ENCODE data around the gene FHL3.
"Not testable (repeated sequence)": the region's sequence is repeated elsewhere in the genome, so short reads cannot be mapped to it uniquely, and the experiment has no call there.

Gene FHL3

GRCh38 chr1:38043036-38043747 lies 37.9 kb upstream of the FHL3 start:
- H3K27ac Mint-ChIP-seq: no peak overlapping the region
- H3K9me3 Mint-ChIP-seq: no peaks in the 10 kb centered on the region
- H3K27me3 Mint-ChIP-seq: peaks cover 60 to 79% of the 10 kb centered on the region in 2 donors
- ATAC-seq (replicated peaks) (no peak), DNase-seq (no peak)
- peak overlapping the region in 1 of 2 donors; percentile 5 for H3K4me3 Mint-ChIP-seq
- H3K36me3 Mint-ChIP-seq: peaks cover 0 to 3% of the 10 kb centered on the region in 2 donors
- H3K4me1 Mint-ChIP-seq: peaks cover 3 to 17% of the 10 kb centered on the region in 2 donors

DNA sequence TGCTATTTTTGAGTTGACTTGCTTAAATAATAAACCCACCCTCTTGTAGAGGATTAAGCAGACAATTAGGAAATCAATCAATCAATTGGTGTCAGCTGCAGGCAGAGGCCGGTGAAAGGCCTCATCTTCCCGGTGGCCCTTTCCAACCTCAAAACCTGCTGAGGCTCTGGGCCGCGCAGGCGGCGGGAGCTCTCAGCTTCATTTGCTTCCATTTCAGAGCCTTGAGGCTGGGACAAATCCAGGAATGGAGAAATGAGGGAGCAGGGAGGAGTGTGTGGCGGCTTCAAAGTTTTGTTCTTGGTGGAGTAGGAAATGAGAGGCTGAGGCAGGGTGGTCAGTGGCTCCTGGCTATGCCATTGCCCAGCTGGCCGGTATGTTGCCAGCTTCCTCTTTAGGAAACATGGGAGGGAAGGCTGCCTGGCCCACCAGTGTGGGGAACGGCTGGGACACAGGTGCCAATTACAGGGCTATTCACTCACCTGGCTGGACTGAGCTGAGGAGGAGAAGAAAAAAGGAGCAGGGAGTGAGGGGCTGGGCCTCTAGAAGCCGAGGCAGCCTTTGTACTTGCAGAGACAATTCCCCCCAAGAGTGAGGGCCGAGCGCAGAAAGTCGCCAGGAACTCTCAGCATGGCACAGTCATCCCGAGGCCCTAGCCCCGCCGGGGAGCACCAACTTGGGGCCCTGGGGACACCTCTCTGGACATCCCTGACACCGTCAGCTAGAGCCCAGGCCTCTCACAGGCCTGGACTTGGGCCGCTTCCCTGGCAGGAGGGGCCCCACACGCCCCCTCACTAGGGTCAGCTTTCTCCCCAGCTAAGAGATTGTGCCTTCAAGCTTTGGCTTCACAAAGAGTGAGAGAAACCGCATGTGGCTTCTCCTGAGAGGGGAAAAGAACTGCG lies 36.9 kb upstream of the FHL3 start:
- H3K4me3 Mint-ChIP-seq: no peak overlapping the region
- H3K27me3 Mint-ChIP-seq: peaks cover 57 to 71% of the 10 kb centered on the region in 2 donors
- no peak for ATAC-seq (replicated peaks)
- no peaks in the 10 kb centered on the region for H3K9me3 Mint-ChIP-seq
- no peak overlapping the region for H3K27ac Mint-ChIP-seq
- no peak for DNase-seq
- peaks cover 0 to 3% of the 10 kb centered on the region in 2 donors for H3K36me3 Mint-ChIP-seq
- H3K4me1 Mint-ChIP-seq: peaks cover 2 to 13% of the 10 kb centered on the region in 2 donors

- no peak overlapping the region for H3K4me3 Mint-ChIP-seq
- DNase-seq: no peak
Measured at GRCh38 chr1:38039331-38040088, 34.2 kb upstream of the FHL3 start.

DNA sequence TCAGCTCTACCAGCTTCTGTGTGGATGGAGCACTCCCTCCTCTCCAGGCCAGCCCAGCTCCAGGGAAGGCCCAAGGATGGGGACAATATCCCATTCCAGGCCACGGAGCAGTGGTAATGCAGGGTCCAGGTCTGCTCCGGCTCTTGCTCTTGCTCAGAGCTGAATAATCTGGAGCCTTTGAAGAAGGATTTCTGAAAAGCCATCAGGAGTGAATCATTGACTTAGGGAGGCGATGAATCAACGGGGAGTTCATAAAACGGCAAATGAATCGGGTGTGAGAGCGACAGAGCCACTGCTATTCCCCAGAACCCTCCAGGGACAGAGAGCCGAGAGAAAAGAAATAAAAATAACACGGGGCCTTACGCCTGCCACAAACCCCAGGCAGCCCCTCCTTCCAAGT lies 33.5 kb upstream of the FHL3 start:
- H3K27ac Mint-ChIP-seq: no peak overlapping the region
- H3K4me3 Mint-ChIP-seq: no peak overlapping the region
- no peaks in the 10 kb centered on the region for H3K9me3 Mint-ChIP-seq
- H3K4me1 Mint-ChIP-seq: peaks cover 0 to under 1% of the 10 kb centered on the region in 2 donors
- peaks cover 64 to 78% of the 10 kb centered on the region in 2 donors for H3K27me3 Mint-ChIP-seq
- ATAC-seq (replicated peaks) (no peak), DNase-seq (no peak)
- H3K36me3 Mint-ChIP-seq: peaks cover 2 to 3% of the 10 kb centered on the region in 2 donors

More at GRCh38 chr1:38039331-38040088, 34.2 kb upstream of the FHL3 start:
- H3K36me3 Mint-ChIP-seq: peaks cover 0 to 3% of the 10 kb centered on the region in 2 donors
- H3K9me3 Mint-ChIP-seq: no peaks in the 10 kb centered on the region
- H3K27ac Mint-ChIP-seq: no peak overlapping the region
- ATAC-seq (replicated peaks): no peak
- H3K27me3 Mint-ChIP-seq: peaks cover 65 to 78% of the 10 kb centered on the region in 2 donors
- H3K4me1 Mint-ChIP-seq: peaks cover 0 to 7% of the 10 kb centered on the region in 2 donors

DNA sequence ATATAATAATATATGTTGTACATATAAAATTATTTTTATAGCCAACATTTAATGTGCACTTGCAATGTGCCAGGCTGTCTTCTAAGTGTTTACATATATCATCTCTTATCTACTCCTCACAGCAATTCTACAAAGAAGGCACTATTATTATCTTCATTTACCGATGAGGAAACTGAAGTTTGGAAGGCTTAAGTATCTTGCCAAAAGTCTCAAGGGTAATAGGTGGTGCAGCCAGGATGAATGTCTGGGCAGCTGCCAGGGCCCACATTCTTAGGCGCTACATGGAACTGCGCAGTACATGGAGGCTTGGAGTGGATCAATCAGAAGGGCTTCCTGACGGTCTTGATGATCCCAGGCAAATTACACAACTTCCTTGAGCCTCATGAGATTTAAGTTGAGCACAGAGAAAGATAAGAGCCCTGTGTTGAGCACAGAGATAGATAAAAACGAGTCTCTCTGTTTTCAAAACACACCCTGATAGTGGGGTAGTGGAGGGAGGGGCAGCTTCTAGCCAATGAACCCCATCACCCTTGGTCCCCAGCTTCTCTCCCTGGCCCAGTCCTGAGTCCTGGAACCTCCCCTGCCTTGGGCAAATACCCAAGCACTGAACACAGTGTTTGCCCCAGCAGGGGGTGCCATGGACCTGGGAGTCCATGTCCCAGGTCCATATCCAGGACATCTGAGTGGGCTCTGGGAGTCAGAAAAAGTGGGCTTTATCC lies 32.1 kb upstream of the FHL3 start:
- peaks cover 0 to 2% of the 10 kb centered on the region in 2 donors for H3K36me3 Mint-ChIP-seq
- no peak overlapping the region for H3K27ac Mint-ChIP-seq
- H3K27me3 Mint-ChIP-seq: peaks cover 50 to 68% of the 10 kb centered on the region in 2 donors
- H3K9me3 Mint-ChIP-seq: no peaks in the 10 kb centered on the region
- H3K4me3 Mint-ChIP-seq: no peak overlapping the region
- peak in 1 of 2 donors; percentile 33 for ATAC-seq (replicated peaks)
- H3K4me1 Mint-ChIP-seq: no peaks in the 10 kb centered on the region
- no peak for DNase-seq

DNA sequence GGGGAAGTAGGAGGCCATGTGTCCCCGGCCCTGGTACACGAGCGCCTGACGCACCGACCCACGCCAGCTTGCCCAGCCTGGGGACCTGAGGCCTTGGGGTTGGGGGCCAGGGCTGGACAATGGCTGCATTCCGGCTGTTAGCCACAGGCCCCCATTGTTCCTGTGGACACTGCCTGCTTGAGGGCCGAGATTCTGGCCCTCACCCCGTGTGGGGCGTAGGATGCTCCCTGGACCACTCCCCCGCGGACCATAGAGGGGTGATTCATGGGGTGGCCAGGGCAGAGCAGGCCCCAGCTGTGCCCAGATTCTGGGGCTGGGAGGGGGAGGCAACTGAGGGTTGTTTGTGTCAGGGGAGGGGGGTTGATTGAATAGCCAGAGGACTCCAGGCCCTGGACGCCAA lies 29.6 kb upstream of the FHL3 start:
- Mint-ChIP-seq H3K4me1 (peaks cover 15 to 20% of the 10 kb centered on the region in 2 donors), H3K4me3 (no peak overlapping the region), H3K9me3 (no peaks in the 10 kb centered on the region), H3K27ac (no peak overlapping the region), H3K36me3 (peaks cover 0 to 2% of the 10 kb centered on the region in 2 donors), H3K27me3 (peaks cover 37 to 56% of the 10 kb centered on the region in 2 donors)
- DNase-seq (no peak), ATAC-seq (replicated peaks) (no peak)

DNA sequence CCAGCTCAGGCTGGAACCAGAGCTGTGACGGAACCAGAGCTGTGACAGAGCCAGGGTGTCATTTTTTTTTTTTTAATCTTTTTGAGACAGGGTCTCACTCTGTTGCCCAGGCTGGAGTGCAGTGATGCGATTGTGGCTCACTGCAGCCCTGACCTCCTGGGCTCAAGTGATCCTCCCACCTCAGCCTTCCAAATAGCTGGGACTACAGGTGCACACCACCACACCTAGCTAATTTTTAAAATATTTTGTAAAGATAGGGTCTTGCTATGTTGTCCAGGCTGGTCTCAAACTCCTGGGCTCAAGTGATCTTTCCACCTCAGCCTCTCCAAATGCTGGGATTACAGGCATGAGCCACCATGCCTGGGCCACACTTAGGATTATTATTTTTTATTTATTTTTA lies 27.7 kb upstream of the FHL3 start:
- H3K27me3 Mint-ChIP-seq: peaks cover 21 to 37% of the 10 kb centered on the region in 2 donors
- H3K4me1 Mint-ChIP-seq: peaks cover 27 to 39% of the 10 kb centered on the region in 2 donors
- not testable (repeated sequence) for H3K4me3 Mint-ChIP-seq; H3K27ac Mint-ChIP-seq; H3K9me3 Mint-ChIP-seq; DNase-seq; H3K36me3 Mint-ChIP-seq; ATAC-seq (replicated peaks)

- DNase-seq (no peak), ATAC-seq (replicated peaks) (no peak)
- Mint-ChIP-seq H3K4me1 (peaks cover 40 to 54% of the 10 kb centered on the region in 2 donors), H3K9me3 (no peaks in the 10 kb centered on the region), H3K4me3 (no peak overlapping the region), H3K27ac (no peak overlapping the region), H3K27me3 (peaks cover 20 to 37% of the 10 kb centered on the region in 2 donors), H3K36me3 (peaks cover 3 to 6% of the 10 kb centered on the region in 2 donors)
Measured at GRCh38 chr1:38031513-38031866, 26.2 kb upstream of the FHL3 start.

DNA sequence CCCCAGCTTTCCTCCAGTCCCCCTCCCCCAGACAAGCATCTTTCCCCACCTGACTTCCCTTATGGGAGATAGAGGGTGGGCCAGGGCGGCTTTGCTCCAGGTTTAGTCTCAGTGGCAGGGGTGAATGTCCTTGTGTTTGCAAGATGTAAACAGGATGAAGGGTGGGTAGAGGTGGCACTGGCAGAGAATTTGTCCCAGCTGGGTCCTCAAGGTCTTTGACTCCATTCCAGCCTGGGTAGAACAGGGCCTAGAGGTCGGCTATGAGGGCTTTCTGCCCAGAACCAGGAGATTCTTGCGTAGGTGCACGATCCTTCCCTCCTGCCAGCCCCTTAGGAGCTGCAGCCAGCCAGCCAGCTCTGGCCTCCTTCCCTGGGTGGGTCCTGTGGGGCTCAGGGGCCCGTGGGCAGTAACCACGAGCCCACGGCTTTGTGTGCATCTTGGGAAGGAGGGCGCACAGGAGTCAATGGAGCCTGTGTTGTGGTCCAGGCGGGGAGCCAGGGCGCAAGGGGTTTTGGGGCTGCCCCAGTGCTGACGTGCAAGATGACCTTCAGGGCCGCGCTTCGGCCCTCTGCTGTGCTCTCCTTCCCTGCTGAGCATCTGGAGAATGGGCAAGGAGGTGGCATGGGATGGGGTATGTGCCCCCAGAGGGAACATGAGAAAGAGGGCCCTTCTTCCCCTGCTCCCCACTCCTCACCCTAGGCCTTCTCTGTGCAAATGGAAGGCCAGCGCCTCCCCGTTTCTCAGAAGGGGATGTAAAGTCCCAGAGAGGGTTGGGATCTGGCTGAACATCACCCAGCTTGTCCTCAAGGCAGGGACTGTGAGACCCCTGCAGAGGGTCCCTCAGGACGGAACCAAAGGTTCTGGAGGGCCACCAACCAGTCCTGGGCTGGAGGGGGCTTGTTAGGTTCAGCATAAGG lies 25.5 kb upstream of the FHL3 start:
- Mint-ChIP-seq H3K9me3 (no peaks in the 10 kb centered on the region), H3K27me3 (peaks cover 14 to 31% of the 10 kb centered on the region in 2 donors), H3K36me3 (peaks cover 6 to 10% of the 10 kb centered on the region in 2 donors), H3K4me3 (peak overlapping the region; percentile 61 to 74), H3K4me1 (peaks cover 45 to 58% of the 10 kb centered on the region in 2 donors), H3K27ac (peak overlapping the region; percentile 77)
- ATAC-seq (replicated peaks) (no peak), DNase-seq (no peak)

DNA sequence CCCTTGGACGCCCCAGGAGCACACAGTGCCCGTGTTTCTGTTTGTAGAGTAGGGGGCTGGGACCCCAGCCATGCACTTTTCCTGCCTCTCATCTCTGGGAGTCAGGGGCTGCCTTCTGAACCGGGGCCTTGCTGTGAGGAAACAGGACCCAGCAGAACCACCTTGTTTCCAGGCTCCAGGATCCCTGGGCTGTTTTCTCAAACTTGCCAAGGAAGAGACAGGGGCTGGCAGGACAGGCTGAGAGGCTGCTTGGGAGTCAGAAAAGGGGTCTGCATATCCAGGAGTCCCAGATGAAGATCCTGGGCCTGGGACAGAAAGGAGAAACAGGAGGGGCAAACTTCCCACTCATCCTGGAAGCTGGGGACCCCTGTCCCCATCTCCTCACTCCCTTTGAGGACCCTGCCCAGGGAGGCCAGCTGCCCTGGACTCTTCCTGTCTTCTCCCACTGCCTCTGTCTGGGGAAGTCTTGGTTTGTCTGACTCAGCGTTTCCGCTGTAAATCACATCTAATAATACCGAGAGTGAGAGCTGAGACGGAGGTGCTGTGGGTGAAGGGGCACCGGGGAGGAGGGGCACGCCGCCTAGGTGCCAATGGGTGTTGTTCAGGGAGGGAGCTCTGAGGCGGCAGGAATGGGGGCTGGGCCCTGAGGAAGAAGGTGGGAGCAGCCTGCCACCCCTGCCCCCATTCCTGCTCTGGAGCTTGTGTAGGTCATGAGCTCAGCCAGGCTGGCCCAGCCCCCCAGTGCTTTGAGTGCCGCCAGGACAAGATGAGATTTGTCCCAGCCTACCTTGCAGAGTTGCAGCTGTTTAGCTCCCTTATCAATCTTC lies 24.6 kb upstream of the FHL3 start:
- Mint-ChIP-seq H3K4me1 (peaks cover 47 to 58% of the 10 kb centered on the region in 2 donors), H3K27ac (peak overlapping the region; percentile 77), H3K9me3 (no peaks in the 10 kb centered on the region), H3K36me3 (peaks cover 8 to 18% of the 10 kb centered on the region in 2 donors), H3K27me3 (peaks cover 12 to 28% of the 10 kb centered on the region in 2 donors), H3K4me3 (peak overlapping the region; percentile 61 to 74)
- DNase-seq (peak; percentile 58), ATAC-seq (replicated peaks) (peak; percentile 62 to 65)

GRCh38 chr1:38029081-38029681 lies 23.9 kb upstream of the FHL3 start:
- Mint-ChIP-seq H3K36me3 (peaks cover 10 to 22% of the 10 kb centered on the region in 2 donors), H3K4me3 (peak overlapping the region; percentile 34 to 74), H3K9me3 (no peaks in the 10 kb centered on the region), H3K27me3 (peaks cover 8 to 22% of the 10 kb centered on the region in 2 donors), H3K27ac (no peak overlapping the region), H3K4me1 (peaks cover 47 to 58% of the 10 kb centered on the region in 2 donors)
- DNase-seq (no peak), ATAC-seq (replicated peaks) (no peak)

DNA sequence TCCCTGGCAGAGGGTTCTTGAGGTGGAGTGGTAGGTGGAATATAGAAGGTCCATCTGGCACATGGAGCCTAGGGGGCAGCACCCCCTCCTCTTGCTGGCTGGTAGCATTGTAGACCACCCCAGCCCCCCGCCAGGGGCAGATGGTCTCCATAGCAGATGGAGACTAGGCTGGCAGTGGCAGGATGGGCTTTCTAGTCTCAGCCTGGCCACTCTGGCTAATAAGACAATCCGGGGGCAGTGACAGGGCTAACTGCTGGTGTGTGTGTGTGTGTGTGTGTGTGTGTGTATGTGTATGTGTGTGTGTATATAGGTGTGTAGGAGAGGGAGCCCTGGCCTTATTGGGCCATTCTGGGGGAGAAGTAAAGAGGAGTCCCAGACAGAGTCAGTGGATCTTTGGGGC lies 23.4 kb upstream of the FHL3 start:
- peak overlapping the region; percentile 34 to 58 for H3K4me3 Mint-ChIP-seq
- peaks cover 47 to 58% of the 10 kb centered on the region in 2 donors for H3K4me1 Mint-ChIP-seq
- H3K27ac Mint-ChIP-seq: peak overlapping the region; percentile 75

More for the DNA sequence above, 23.4 kb upstream of the FHL3 start:
- H3K27me3 Mint-ChIP-seq: peaks cover 5 to 16% of the 10 kb centered on the region in 2 donors
- H3K36me3 Mint-ChIP-seq: peaks cover 11 to 25% of the 10 kb centered on the region in 2 donors
- H3K9me3 Mint-ChIP-seq: no peaks in the 10 kb centered on the region
- ATAC-seq (replicated peaks) (peak in 1 of 2 donors; percentile 2), DNase-seq (no peak)

Measured in stimulated activated naive B cell treated with anti-CD40 and anti-IgM and Interleukin-4, amounts not matched to agents 10 μg/mL and 1 μg/mL and 100 μg/mL, for 72 hours (primary cell).